Measurements from ENCODE around the gene EPC1.
A peak's percentile ranks its signal among the peaks of the same experiment; 100 is the strongest.

Gene EPC1

GRCh38 chr10:32338262-32338661, 8.7 kb downstream of the EPC1 start:
- Mint-ChIP-seq H3K4me3 (no peak overlapping the region), H3K9me3 (peaks cover 40% of the 10 kb centered on the region)

DNA sequence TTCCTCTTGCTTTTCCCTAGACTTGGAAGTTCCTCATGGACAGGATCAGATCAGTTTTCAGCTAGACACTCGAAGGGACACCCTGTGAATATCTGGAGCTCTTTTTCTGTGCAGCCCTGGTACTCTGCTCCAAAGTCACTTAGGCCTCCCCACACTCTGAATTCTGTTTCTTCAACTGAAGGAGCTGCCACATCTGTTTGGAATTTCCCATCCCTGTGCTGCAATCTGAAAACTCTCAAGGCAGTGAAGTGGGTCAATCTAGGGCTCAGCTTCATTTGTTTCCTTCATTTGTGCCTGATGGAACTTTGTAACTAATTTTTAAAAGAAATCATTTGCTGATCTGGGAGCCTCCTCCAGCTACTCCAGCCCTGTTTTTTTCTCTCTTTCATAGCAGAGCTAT, 9.6 kb downstream of the EPC1 start:
- Mint-ChIP-seq H3K27ac (peak overlapping the region; percentile 69), H3K4me1 (peaks cover 24% of the 10 kb centered on the region)
- DNase-seq = no peak

More at GRCh38 chr10:32338262-32338661, 8.7 kb downstream of the EPC1 start:
- no peak for DNase-seq
- H3K27me3 Mint-ChIP-seq (ENCODE audit: low read depth, poor library complexity) = peaks cover 2% of the 10 kb centered on the region
- H3K36me3 Mint-ChIP-seq (ENCODE audit: low read depth) = peaks cover 93% of the 10 kb centered on the region
- peaks cover 18% of the 10 kb centered on the region for H3K4me1 Mint-ChIP-seq
- TF ChIP-seq CTCF (IDR thresholded peaks at IDR 0.05) = no peak
- H3K27ac Mint-ChIP-seq = peak overlapping the region; percentile 2

DNA sequence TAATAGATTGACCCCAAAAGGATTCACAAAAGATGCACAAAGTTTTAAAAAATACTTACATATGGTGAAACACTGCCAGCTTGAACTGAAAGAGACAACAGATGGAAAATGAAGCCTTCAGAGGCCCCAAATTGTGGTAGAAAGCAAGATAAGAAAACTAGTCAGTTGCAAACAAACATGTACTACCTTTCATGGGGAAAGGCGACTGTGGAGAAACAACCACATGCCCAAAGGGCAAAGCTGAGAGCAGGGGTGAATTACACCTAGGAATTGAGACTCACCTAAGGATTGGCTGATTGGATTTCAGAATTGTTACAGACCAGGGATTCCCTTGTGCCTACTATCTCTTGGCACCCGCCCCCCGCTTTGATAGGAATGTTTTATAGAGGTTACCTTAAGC, 13.1 kb downstream of the EPC1 start:
- peaks cover 66% of the 10 kb centered on the region for H3K36me3 Mint-ChIP-seq (ENCODE audit: low read depth)
- peaks cover 23% of the 10 kb centered on the region for H3K9me3 Mint-ChIP-seq
- DNase-seq = no peak
- peaks cover 46% of the 10 kb centered on the region for H3K4me1 Mint-ChIP-seq
- no peak for TF ChIP-seq CTCF (IDR thresholded peaks at IDR 0.05)
- H3K27ac Mint-ChIP-seq = peak overlapping the region; percentile 76
- H3K4me3 Mint-ChIP-seq = no peak overlapping the region
- H3K27me3 Mint-ChIP-seq (ENCODE audit: low read depth, poor library complexity) = peaks cover 2% of the 10 kb centered on the region

More for the DNA sequence above, 9.6 kb downstream of the EPC1 start:
- Mint-ChIP-seq H3K27me3 (ENCODE audit: low read depth, poor library complexity) (peaks cover 2% of the 10 kb centered on the region), H3K4me3 (no peak overlapping the region), H3K36me3 (ENCODE audit: low read depth) (peaks cover 94% of the 10 kb centered on the region), H3K9me3 (peaks cover 40% of the 10 kb centered on the region)
- no peak for TF ChIP-seq CTCF (IDR thresholded peaks at IDR 0.05)

GRCh38 chr10:32332299-32332750, 14.6 kb downstream of the EPC1 start:
- no peak for TF ChIP-seq CTCF (IDR thresholded peaks at IDR 0.05)
- Mint-ChIP-seq H3K27ac (peak overlapping the region; percentile 76), H3K27me3 (ENCODE audit: low read depth, poor library complexity) (no peaks in the 10 kb centered on the region), H3K36me3 (ENCODE audit: low read depth) (peaks cover 51% of the 10 kb centered on the region), H3K9me3 (peaks cover 9% of the 10 kb centered on the region), H3K4me3 (no peak overlapping the region), H3K4me1 (peaks cover 38% of the 10 kb centered on the region)
- no peak for DNase-seq

- H3K27me3 Mint-ChIP-seq (ENCODE audit: low read depth, poor library complexity) = no peaks in the 10 kb centered on the region
- H3K9me3 Mint-ChIP-seq = peaks cover 8% of the 10 kb centered on the region
- no peak for TF ChIP-seq CTCF (IDR thresholded peaks at IDR 0.05)
- H3K27ac Mint-ChIP-seq = no peak overlapping the region
- DNase-seq = no peak
- peaks cover 44% of the 10 kb centered on the region for H3K4me1 Mint-ChIP-seq
- H3K4me3 Mint-ChIP-seq = no peak overlapping the region
- H3K36me3 Mint-ChIP-seq (ENCODE audit: low read depth) = peaks cover 50% of the 10 kb centered on the region
Observed at GRCh38 chr10:32331606-32332005, 15.4 kb downstream of the EPC1 start.

GRCh38 chr10:32330214-32330613, 16.7 kb downstream of the EPC1 start:
- H3K27me3 Mint-ChIP-seq (ENCODE audit: low read depth, poor library complexity) = no peaks in the 10 kb centered on the region
- no peak overlapping the region for H3K27ac Mint-ChIP-seq

More at GRCh38 chr10:32330214-32330613, 16.7 kb downstream of the EPC1 start:
- TF ChIP-seq CTCF (IDR thresholded peaks at IDR 0.05) = no peak
- Mint-ChIP-seq H3K4me3 (no peak overlapping the region), H3K36me3 (ENCODE audit: low read depth) (peaks cover 50% of the 10 kb centered on the region), H3K4me1 (peaks cover 45% of the 10 kb centered on the region), H3K9me3 (no peaks in the 10 kb centered on the region)
- no peak for DNase-seq

All from nephron progenitor cell (in vitro differentiated cells).